HG02840 (cell line): Measurements from ENCODE around the gene CCDC38.
"Not testable (repeated sequence)": the region's sequence is repeated elsewhere in the genome, so short reads cannot be mapped to it uniquely, and the experiment has no call there.

ENCODE experiments used
- ATAC-seq: cut with Tn5 transposase; IDR thresholded peaks from one replicate; pipeline ENCODE4 v1.9.1; 2021; ENCODE audit warnings: mild to moderate bottlenecking, moderate library complexity, moderate number of reproducible peaks; ENCODE audit not compliant: unreplicated experiment, low FRiP score

Gene CCDC38

DNA sequence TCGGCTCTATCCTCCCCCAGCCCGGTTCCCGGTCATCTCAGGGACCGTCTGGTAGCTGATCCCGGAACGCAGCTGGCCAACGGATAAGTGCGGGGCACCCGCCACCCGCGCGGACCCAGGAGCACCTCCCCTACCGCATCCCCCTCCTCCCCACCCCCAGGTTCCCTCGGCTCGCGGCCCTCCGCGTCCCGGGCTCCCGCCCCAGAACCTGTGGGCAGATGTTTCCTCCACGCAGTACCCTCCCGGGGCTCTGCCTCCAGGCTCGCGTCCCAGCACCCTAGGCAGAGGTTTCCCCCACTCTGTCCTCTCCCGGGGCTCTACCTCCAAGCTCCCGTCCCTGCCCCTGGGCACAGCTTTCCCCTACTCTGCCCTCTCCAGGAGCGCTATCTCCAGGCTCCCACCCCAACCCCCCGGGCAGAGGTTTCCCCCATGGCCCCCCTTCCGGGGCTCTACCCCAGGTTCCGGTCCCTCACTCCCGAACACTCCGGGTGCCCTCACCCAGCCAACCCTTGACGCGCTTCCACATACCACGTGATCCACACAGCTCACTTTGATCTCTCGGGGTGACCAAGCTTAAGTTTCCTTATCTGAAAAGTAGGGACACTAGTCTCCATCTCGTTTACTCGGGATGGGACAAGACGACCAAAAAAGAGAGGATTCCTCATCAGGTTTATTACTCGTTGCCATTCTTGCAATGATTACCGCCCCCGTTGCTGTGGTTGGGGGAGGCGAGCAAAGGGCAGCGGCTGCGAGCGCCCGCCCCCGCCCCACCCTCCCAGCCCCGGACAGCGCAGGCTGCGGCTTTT lies at the start of gene CCDC38:
CCDC38 (minus strand) TSS at position 91 of the 806 bp plus-strand sequence. CDS start 6,105 bp downstream, outside the sequence.
- peak; percentile 97 for ATAC-seq

DNA sequence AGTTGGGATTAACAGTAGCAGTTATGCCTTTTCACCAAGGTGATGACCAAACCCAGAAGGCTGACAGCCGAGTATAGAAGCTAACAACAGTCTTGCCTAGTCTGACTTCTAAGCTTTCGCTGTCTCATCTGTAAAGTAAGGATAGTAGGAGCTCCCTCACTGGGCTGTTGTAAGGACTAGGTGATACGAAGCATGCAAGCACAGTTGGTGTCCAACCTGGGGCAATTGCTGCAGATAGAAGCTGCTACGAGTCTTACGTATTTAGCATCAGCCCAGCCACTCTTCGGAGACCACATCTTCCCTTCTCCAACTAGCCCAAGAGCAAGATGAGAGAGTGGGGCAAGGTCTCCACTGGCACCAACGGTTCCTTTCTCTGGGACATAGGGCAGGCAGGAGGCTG lies 47.7 kb upstream of the CCDC38 start:
- ATAC-seq: no peak

DNA sequence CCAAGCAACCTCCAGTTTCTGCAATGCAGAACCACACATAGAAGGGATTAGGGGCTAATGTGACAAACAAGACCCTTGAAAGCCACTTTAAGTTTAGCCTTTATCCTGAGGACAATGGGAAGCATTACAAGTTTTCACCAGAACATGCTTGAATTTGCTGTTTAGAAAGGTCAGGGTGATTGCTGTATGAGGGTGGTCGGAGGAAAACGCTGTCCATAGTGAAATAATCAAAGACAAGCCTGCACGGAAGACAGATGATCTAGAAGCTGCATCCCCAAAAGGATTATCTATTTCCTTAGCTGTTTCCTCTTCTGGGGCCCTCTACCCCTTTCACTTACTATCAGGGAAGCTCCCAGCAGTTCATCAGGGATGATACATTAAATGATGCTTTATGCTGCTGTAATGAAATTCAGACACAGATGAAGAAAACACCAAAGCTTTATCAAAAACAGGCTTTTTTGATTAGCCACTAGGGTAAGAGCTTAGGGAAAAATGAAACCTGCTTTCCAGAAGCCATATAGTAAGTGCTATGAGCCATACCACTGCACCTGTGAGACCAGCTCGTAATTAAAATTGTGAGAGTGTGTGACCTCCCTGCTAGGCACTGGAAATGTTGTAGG lies 47.2 kb upstream of the CCDC38 start:
- no peak for ATAC-seq

DNA sequence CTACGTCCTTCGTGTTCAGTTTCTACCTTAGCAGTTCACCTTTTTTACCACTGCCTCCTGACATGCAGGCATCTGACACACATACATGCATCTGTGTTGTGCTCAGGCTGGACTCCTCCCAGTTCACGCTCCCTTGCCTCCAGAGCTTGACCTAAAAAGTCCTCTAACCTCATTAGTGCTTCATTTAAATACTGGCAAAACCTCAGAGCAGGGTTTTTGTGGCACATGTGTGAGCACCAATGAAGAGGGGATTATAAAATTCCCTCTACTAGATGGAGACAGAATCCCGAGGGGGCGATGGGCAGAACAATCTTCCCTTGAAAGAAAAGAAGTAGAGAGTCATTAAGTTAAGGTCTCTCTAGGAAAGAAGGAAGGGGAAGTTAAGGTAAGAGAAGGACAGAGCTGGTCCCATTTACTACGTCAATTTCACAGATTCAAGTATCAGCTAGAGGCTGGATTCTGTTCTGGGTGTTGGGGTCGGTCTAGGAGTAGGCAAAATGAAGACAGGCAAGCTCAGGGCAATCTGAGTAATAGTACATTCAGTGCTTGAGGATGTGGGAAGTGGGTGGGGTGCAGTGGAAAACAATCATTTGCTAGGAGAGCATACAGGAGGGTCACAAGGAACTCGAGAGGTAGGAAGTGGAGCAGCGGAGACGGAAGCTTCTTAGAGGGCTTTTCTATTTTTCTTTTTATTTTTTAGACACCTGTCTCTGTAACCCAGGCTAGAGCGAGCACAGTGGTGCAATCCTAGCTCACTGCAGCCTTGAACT lies 46.3 kb upstream of the CCDC38 start:
- no peak for ATAC-seq

DNA sequence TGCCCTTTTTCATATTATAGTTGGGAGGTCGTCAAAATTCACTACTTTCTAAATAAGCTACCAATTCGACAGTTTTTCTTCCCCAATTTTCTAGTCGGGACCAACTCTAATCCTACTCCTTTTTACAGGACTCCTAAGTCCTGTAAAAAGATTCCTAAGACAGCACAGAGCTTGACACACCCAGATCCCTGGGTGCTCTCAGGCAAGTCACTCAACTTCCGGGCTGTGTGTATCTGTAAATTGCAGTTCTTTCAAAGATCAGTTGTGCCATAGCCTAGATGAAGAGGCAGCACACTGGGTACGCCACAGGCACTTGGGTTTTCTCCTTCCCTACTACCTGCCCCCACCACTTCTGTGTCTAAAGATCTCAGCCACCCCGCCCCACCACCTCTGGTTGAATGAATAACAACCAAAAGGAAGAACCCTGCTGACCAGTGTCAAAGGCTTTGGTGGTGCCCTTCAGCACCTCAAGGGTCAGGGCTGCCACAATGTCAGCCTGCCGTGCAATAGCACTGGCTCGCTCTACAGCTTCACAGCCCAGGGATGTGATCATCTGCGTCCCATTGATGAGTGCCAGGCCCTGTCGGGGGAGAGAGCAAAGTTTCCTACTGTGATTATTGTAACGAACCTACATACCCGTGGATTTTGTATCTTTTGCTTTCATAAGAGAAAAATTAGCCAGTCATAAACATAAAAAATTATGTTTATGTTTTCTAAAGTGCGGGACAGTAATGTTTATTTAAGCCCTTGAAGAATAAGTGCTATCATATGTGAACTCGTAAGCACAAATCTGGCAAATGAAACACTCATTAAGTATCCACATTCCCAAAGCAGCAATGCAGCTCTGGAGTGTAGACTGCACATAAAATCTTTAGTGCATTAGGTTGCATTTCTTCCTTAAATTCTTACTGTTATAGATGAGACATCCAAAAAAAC lies 44.5 kb upstream of the CCDC38 start:
- no peak for ATAC-seq

DNA sequence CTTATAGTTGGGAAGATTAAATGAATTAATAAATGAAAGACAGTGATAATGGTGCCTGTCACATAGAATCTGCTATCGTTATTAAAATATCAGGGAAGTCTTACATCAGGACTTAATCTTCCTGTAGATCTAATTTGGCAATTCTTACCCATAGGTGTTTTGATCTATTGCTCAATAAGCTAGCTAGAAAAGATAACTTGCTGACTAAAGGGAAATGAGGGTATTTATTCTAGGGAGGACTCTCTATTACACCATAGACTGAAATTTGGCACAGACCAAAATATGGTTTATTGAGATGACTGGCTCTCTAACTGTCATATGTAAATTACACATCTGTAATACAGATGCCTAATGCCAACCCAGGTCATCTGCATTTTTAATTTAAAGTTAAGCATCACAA lies 42.3 kb upstream of the CCDC38 start:
- no peak for ATAC-seq

DNA sequence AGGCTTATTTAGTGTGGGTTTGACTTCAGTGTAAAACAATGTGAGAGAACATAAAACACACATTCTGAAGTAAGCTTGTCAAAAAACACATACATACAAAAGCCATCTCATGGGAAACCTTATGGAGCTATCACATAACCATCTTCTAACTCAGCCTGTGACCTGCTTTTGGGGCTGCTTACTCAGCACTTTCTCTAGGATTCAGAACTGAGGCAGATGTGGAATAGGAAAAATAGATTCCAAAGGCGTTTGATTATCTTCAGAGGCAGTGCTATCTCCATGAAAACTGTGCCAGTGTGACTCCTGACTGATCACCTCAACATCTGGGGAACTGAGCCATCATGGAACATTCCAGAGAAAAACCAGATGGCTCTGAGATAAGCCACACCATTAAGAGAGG lies 40.2 kb upstream of the CCDC38 start:
- no peak for ATAC-seq

DNA sequence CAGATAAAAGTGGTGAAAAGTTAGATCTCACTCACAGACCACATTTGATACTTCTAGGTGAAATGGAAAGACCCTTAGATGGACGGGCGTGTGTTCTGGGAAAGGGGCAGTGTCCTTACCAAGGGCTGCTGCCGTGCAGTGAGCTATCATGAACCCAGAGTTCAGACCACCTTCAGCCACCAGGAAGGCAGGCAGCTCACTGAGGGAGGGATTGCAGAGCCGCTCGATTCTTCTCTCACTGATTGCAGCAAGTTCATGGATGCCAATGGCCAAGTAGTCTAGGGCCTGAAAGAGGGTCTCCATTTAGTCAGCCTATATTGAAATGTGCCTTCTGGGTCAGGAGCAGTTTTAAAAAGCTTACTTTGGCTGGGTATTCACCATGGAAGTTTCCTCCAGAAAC lies 38.0 kb upstream of the CCDC38 start:
- no peak for ATAC-seq

DNA sequence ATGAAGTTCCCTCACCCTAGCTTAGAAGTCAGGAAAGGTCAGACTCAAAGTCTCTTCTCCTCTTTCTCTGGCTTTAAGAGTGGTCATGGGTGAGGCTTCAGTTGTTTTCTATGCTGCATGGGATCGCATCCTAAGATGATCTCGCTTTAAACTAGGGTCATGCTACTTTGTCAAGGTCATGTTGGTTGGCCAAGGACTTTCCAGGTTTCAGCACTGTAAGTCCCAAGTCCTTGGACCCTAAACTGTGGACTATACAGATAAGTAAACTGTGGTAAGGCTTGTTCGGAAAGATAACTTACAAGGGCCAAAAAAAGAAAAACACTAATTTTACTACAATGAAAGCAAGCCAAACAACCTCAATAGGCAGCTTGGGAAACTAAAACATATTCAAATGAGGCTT lies 36.4 kb upstream of the CCDC38 start:
- no peak for ATAC-seq

DNA sequence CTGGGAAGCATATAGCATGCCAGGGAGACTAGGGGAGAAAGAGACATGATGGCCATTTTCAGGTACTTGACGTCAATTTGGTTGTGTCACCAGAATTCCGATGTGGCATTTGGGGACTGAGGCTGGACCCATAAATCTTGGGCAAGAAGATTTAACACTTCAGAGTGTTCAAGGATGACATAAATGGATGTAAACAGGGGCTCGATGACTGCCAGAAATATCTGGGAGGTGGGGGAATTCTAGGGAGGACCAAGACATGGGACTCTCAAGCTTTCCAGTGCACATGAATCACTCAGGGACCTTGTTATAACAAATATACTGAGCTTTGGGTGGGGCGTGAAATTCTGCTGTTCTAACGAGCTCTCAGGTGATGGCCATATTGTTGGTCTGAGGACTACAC lies 35.9 kb upstream of the CCDC38 start:
- ATAC-seq: no peak

DNA sequence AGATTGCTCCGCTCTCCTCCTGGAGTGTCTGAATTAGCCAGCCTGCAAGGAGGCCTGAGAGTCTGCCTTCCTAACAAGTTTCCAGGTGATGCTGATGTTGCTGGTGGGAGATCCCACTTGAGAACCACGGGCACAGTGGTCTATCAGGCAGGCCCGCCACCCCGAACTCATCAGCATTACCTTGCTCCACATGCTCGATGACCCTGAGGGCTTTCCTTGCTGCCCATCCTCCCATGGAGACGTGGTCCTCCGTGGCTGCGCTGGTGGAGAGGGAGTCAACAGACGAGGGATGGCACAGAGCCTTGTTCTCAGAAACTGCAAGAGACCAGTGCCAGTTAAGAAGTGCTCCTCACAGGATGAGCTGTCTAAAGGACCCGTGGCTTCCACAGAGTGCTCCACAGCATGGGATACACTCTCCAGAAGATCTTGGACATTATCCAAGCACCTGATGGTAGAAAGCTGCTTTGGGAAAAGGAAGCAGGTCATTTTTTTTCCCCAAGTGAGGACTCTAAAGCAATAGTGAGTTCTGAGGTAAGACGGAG lies 35.4 kb upstream of the CCDC38 start:
- no peak for ATAC-seq

DNA sequence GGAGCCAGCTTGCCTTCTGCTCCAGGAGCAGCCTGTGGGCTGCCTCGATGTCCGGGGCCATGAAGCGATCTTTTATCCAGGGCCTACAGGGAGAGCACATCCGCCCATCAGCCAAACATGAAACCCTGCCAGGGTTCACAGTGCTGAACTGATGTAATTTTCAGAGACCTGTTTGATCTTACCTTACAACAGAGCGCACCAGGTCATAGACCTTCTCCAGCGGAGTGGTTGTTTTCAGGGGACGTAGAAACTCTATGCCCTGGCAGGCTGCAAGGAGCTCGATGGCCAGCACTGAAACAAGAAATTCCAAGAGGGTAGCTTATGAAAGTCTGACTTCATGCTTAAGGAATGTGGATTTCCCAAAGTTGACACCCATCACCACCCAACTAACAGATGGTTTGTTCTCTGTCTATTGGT lies 34.0 kb upstream of the CCDC38 start:
- ATAC-seq: no peak

DNA sequence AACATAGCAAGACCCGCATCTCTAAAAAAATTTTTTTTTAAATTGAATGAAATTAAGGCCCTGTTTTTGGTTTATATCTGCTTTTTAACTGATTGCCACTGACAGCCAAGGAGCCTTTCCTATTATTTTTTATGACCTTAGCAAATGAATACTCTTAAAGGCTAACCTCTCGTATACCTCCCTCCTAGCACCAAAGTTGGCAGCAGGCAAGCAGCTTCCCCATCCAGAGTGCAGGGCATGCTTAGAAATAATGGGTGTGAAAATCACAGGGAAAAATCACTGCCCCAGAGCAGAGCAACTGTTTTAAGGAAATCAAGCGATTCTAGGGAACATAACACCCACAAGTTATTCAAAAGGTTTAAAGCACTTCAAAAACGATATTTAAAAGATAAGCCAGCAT lies 33.1 kb upstream of the CCDC38 start:
- no peak for ATAC-seq

DNA sequence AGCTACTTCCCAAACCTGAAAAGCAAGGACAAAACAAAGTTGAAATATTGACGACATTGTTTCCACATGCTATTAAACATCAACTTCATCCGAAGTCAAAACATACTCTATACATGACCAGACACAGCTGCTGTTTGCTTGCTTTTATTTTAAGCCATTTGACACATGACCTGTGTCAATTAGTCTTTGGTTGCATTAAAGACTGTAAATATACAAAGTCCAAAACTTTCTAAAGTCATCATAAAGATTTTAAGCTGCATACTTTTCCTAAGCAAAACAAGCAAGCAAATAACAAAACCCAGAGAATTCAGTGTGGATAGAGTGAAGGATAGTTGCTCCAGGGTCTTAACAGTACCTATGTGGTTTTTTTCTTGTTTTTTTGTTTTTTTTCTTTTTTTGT lies 31.9 kb upstream of the CCDC38 start:
- ATAC-seq: no peak

DNA sequence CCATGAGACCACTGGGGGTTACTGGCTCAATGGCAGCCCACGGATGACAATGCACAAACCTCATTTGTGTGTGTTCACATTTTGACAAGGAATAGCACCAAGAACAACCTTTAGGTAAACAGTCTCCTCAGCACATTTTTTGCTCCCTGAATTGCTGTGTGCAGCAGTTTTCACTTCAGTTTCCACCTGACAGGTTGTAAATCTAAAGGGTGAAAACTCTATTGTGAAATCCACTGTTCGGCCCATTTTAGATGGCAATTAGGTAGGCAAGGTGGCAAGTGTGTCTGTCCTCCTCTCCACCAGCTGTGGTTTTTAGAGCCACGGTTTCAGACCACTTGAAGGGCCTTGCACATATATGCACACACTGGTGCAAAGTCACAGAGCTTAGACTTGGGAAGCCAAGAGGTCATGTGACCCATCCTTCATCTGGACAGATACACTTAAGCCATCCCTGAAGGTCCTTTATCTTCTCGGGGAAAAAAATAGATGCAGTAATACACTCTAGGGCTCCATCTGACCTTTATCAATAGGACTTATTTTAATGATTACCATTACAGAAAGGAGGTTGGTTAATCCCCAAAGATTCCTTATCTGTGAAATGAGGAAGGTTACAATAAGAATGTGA lies 30.5 kb upstream of the CCDC38 start:
- ATAC-seq: no peak

DNA sequence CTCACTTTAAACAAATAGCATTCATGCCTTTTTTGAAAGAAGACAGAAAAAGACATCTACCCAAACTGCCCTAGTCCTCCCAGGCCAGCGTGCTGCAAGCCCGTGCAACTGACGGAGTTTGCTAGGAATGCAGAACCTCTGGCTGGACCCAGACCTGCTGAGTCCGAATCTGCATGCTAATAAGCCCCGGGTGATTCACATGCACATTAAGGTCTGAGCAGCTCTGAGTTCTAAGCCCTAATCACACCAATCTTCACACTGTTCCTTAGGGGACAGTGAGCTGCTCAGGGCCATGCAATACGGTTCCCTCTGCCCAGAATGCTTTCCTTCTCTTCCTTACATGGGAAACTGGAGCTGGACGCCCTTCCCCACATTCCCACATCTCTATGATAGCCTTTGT lies 28.5 kb upstream of the CCDC38 start:
- no peak for ATAC-seq

DNA sequence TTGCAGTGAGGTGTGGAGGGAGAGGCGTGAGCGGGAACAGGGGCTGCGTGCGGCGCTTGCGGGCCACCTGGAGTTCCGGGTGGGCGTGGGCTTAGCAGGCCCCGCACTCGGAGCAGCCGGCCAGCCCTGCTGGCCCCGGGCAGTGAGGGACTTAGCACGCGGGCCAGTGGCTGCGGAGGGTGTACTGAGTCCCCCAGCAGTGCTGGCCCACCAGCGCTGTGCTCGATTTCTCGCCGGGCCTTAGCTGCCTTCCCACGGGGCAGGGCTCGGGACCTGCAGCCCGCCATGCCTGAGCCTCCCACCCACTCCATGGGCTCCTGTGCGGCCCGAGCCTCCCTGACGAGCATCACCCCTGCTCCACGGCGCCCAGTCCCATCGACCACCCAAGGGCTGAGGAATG lies 26.7 kb upstream of the CCDC38 start:
- ATAC-seq: not testable (repeated sequence)

DNA sequence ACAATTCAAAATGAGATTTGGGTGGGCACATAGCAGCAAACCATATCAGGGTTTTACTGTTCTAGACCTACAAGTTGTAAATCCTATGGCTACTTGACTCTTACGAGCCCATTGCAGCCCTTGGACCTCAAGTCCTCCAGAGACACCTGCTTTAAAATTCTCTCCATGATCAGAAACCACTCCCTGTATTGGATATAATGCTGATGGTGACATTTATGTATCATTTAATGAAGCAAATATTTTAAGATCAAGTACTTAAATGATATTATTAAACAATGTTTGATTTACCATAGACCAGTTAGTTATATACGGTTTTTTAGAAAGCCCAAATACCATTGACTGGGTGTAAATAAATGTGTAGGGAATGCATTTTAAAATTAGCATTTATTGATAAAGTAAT lies 24.9 kb upstream of the CCDC38 start:
- no peak for ATAC-seq

DNA sequence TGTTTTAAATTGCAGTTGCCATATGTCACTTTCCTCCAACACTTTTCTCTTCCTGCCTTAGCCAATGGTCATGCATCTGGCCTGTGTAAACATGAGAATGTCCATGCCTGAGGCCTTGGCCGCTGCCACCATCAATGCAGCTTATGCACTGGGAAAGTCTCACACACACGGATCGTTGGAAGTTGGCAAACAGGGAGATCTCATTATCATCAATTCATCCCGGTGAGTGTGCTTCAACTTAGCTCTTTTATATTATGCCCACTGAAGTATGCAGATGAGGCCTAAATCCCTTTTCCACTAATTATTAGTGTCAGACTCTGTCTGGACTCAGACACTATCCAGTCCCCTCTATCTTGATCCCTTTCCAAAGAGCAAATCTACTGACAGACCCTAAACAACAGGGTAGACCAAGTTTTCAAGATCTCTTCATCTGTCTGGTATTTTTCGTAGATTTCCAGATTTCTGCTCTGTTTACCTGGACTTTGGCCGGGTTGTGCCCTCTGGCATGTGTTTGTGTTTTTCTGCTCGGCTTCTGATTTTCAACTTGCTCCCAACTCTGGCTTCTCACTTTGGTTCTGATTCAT lies 24.0 kb upstream of the CCDC38 start:
- no peak for ATAC-seq
